Measurements from ENCODE around the gene BHMT2. TPM values are rescaled to one million over a fixed set of nuclear protein-coding genes. Genes with fewer than 3 reads are reported as not detected.
A peak's percentile ranks its signal among the peaks of the same experiment; 100 is the strongest.

BHMT2 gene
- total RNA-seq, 4 donors from 2014 or later, result 1.3 to 16.4 (median 5.3) TPM; not detected in 1

DNA sequence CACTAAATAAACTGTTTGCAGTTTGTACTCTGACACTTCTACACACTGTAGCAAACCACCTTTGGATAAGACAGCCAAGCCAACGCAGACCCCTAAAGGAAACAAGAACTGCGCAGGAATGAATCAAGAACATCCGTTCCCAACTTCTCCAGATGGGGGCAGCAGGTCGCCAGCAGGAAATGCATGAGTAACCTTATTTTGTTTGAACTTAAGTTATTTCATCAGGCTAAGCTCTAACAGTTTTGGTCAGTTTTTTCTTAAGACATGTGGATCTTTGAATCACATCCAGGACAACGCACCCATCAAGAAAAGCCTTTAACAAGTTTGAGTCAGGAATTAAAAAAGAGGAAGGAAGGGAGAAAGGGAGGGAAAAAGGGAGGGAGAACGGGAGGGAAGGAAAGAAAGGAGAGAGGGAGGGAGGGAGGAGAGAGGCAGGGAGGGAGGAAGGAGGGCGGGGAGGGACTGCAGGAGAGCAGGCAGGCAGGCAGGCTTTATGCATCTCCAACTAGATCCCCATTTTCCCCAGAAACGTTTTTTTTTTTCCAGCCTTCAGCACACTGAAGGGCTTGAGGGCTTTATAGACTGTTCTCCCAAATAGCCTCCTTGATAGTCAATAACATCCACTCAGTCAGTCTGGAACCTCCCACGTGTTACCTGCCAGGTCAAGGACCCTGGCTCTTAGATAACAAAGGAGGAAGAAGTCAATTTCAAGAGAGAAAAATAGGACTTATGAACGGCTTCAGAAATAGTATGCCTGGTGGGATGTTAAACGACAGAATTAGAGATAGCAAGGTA lies 64.3 kb downstream of the BHMT2 start:
- no peaks in the 10 kb centered on the region for H3K4me1 ChIP-seq
- TF ChIP-seq, protein P1, sequence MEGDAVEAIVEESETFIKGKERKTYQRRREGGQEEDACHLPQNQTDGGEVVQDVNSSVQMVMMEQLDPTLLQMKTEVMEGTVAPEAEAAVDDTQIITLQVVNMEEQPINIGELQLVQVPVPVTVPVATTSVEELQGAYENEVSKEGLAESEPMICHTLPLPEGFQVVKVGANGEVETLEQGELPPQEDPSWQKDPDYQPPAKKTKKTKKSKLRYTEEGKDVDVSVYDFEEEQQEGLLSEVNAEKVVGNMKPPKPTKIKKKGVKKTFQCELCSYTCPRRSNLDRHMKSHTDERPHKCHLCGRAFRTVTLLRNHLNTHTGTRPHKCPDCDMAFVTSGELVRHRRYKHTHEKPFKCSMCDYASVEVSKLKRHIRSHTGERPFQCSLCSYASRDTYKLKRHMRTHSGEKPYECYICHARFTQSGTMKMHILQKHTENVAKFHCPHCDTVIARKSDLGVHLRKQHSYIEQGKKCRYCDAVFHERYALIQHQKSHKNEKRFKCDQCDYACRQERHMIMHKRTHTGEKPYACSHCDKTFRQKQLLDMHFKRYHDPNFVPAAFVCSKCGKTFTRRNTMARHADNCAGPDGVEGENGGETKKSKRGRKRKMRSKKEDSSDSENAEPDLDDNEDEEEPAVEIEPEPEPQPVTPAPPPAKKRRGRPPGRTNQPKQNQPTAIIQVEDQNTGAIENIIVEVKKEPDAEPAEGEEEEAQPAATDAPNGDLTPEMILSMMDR (IDR thresholded peaks at IDR 0.05), result peak; percentile 56 to 79 (median 68)
- no peak for TF ChIP-seq POLR2A (IDR thresholded peaks at IDR 0.05)
- H3K27me3 ChIP-seq, result no peaks in the 10 kb centered on the region
- peak overlapping the region; percentile 81 to 95 for H3K27ac ChIP-seq
- H3K9me3 ChIP-seq, result no peaks in the 10 kb centered on the region
- peak overlapping the region; percentile 13 to 25 for H3K4me3 ChIP-seq
- H3K36me3 ChIP-seq, result no peaks in the 10 kb centered on the region
- DNase-seq, result peak; percentile 76 to 81
- intact Hi-C loops (cut with DNase I; ENCODE audit: low total_unique reads), result no loop called here

DNA sequence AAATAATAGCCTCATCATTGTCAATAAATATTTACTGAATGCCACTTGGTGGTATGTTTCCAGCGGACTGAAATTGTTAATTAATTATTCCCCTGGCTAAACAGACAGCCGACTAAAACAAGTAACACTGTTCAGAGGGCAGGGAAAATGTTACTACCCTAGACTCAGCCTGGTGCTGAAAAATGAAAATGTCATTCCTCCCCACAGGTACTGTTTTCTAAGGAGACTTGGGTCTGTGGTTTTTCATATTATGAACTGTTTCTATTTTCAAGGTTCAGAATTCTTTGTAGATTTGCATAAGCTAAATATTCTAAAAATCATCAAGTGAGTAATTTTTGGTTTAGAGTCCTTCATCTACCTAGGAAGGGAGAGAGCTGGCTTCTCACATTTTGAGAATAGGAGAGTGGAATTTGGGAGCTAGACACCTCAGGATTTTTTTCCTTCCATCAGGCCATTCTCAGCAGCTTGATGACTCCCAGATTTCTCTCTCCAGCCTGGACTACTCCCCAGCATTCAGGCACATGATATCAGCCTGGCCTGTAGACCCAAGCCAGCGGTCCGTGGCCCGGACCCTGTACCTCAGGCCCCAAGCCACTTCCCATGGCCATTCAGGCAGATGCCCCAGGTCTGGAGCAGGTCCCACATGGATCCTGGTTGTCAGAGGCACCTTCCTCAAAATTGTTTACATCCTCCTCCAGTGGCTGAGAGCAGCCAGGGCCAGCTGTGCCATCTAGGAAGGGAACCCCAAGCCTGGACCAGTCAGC lies 66.4 kb downstream of the BHMT2 start:
- TF ChIP-seq, protein P1 (IDR thresholded peaks at IDR 0.05), result no peak
- no peak for TF ChIP-seq POLR2A (IDR thresholded peaks at IDR 0.05)
- H3K4me3 ChIP-seq, result no peak overlapping the region
- intact Hi-C loops (cut with DNase I; ENCODE audit: low total_unique reads), result no loop called here
- DNase-seq, result no peak
- H3K36me3 ChIP-seq, result no peaks in the 10 kb centered on the region
- H3K27ac ChIP-seq, result no peak overlapping the region
- H3K4me1 ChIP-seq, result no peaks in the 10 kb centered on the region
- no peaks in the 10 kb centered on the region for H3K27me3 ChIP-seq
- no peaks in the 10 kb centered on the region for H3K9me3 ChIP-seq

DNA sequence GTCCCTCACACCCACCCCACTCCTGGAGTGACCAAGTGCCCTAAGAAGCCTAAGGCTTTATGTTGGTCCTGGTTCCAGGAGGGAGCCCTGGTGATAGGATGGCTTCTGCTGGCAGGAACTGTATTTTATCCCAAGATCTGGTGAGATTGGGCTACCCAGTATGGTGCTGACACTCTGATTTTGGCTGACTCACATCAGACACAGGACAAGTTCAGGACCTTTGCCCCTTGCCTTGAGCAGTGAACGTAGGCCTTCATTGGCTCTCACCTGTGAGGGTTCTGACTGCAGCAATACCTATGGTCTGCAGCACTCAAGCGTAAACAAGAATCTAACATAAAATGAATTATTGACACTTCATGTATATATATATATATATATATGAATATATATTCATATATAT lies 67.1 kb downstream of the BHMT2 start:
- Histone ChIP-seq H3K4me1 (no peaks in the 10 kb centered on the region), H3K36me3 (no peaks in the 10 kb centered on the region), H3K27me3 (no peaks in the 10 kb centered on the region), H3K27ac (no peak overlapping the region), H3K9me3 (no peaks in the 10 kb centered on the region), H3K4me3 (no peak overlapping the region)
- intact Hi-C loops (cut with DNase I; ENCODE audit: low total_unique reads), result no loop called here
- no peak for TF ChIP-seq POLR2A (IDR thresholded peaks at IDR 0.05)
- TF ChIP-seq, protein P1 (IDR thresholded peaks at IDR 0.05), result no peak
- DNase-seq, result no peak

Other genes with a start within 250 kb of the BHMT2 start
- 10 to 100 TPM in 3 of 4 donors, 1 to 10 TPM in 1; 10.0 to 22.7 (median 15.1) TPM for gene ARSB, start 84.5 kb upstream of the BHMT2 start, total RNA-seq
- gene DMGDH, start 93 bp upstream of the BHMT2 start, total RNA-seq, result 1 to 10 TPM in 2 of 4 donors, not detected in 2; 2.8 to 5.7 TPM
- gene BHMT, start 42.0 kb downstream of the BHMT2 start, total RNA-seq, result under 1 TPM in 2 of 4 donors, not detected in 2; 0.34 to 0.48 TPM
- 10 to 100 TPM; 11.5 to 41.3 (median 15.5) TPM for gene JMY, start 166.4 kb downstream of the BHMT2 start, total RNA-seq

All from uterus (tissue), 4 donors.